ENCODE measurements around the gene OR2J1.
"Not testable (repeated sequence)": the region's sequence is repeated elsewhere in the genome, so short reads cannot be mapped to it uniquely, and the experiment has no call there.

OR2J1 gene

GRCh38 chr6:29099190-29099589 lies at the start of gene OR2J1:
TSS of gene OR2J1 (plus strand) at chr6:29099490. CDS start at chr6:29100943, 1,453 bp downstream.
- no peak for DNase-seq (ENCODE audit: low spot score)

DNA sequence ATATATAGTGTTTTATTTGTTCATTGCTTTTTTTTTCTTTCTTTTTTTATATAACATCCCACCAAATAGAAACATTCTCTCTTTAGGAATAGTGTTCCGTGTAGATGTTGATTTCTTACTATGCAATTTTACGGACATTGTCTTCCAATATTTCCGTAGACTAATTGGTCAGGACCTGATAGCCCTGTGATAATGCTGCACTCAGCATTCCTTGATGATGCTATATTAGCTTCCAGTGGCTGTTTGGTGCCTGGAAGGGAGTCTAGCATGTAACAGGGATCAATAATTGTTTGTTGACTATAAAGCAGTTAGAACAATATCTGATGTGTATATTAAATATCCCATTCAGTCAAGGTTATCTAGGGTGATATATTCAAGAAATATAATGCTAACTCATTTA lies 47.6 kb upstream of the OR2J1 start:
- no peak for DNase-seq (ENCODE audit: low spot score)

DNA sequence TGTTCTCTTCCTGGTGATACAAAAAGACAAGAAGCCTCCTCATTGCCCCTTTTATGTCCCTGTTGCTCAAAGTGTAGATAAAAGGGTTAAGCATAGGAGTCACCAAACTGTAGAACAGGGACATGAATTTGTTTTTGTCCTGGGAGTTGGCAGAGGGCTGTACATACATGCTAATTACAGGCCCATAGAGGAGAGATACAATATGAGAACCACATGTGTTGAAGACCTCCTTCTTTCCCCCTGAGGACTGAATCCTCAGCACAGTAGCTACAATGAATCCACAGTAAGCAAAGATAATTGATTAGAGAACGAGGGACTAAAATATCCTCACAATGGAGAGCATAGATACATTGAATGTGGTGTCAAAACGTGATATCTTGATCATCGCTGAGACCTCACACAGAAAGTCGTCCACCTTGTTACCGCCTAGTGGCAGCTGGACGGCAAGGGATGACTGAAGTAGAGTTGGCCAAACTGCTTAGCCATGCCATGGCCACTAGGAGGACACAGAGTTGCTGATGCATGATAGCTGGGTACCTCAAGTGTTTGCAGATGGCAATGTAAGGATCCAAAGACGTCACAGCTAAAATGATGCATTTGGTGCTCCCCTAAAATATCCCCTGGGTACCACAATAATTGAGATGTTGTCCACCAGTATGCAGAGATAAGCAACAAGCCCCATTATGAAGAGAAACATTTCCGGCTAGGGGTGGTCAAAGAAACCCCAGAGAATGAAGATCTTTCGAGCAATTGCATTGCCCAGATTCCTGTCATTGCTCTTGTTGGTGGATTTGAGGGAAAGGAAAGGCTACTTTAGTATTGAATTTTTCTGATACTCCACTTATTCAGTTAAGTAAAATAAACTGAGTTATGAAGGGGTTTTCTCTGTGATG lies 27.2 kb upstream of the OR2J1 start:
- DNase-seq (ENCODE audit: low spot score): no peak

- DNase-seq (ENCODE audit: low spot score): no peak
These were observed 20.1 kb upstream of the OR2J1 start for GRCh38 chr6:29079203-29079602.

DNA sequence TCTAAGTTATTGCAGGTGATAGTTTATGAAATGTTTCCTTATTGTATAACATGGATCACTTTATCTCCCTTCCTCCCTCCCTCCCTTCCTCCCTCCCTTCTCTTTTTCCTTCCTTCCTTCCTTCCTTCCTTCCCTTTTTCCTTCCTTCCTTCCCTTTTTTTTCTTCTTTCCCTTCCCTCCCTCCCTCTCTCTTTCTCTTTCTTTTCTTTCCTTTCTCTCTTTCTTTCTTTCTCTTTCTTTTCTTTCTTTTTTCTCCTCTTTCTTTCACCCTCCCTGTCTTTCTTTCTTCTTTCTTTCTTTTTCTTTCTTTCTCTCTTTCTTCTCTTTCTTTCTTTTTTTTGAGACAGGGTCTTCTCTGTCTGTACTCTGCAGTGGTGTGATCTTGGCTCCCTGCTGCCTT lies 18.0 kb upstream of the OR2J1 start:
- no peak for DNase-seq (ENCODE audit: low spot score)

GRCh38 chr6:29082457-29082856 lies 16.8 kb upstream of the OR2J1 start:
- DNase-seq (ENCODE audit: low spot score): no peak

- no peak for DNase-seq (ENCODE audit: low spot score)
These were observed 12.1 kb upstream of the OR2J1 start, which contains the start of gene OR2B3 for GRCh38 chr6:29087213-29087612. TSS of gene OR2B3 (minus strand) at chr6:29087313. CDS start at chr6:29087248, 65 bp downstream.

DNA sequence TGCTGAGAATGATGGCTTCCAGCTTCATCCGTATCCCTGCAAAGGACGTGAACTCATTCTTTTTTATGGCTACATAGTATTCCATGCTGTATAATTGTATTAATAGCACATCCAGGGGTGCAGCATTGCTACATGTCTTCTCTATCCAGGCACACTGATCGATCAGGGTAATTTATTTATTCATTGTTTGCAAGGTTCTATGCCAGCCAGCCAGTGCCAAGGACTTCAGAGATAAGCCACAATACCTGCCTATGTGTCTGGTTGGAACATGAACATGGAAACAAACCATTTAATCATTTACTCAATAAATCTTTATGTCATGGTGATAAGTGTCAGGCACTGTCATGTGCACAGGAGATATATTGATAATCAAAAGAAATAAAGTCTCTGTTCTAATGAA lies 6.3 kb upstream of the OR2J1 start:
- DNase-seq (ENCODE audit: low spot score): no peak

DNA sequence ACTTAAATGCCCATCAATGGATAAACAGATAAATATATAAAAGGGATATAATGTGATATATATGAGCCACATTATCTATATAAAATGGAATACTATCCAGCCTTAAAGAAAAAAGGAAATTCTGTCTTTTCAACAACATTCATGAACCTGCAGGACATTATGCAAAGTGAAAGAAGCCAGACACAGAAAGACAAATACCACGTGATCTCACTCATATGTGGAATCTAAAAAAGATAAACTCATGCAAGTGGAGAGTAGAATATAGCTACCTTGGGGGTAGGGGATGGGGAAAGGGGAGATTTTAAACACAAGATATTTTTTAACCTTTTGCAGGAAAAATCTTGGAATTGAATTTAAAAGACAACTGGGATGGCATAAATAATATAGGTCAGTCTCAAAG lies 1.5 kb upstream of the OR2J1 start:
- no peak for DNase-seq (ENCODE audit: low spot score)

- no peak for DNase-seq (ENCODE audit: low spot score)
These were observed 8.5 kb downstream of the OR2J1 start, which contains the start of gene OR2J3 for GRCh38 chr6:29107758-29108157. TSS of gene OR2J3 (plus strand) at chr6:29108058. CDS start at chr6:29111891, 3,833 bp downstream.

- no peak for DNase-seq (ENCODE audit: low spot score)
These were observed 12.8 kb downstream of the OR2J1 start for GRCh38 chr6:29112135-29112534.

DNA sequence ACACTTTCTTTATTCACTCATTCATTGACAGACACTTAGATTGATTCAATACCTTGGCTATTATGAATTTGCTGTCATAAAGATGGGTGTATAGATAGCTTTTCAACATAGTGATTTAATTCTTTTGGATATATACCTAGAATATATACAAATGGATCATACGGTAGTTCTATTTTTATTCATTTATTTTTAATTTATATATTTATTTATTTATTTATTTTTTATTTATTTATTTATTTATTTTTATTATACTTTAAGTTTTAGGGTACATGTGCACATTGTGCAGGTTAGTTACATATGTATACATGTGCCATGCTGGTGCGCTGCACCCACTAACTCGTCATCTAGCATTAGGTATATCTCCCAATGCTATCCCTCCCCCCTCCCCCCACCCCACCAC lies 15.7 kb downstream of the OR2J1 start:
- not testable (repeated sequence) for DNase-seq (ENCODE audit: low spot score)

DNA sequence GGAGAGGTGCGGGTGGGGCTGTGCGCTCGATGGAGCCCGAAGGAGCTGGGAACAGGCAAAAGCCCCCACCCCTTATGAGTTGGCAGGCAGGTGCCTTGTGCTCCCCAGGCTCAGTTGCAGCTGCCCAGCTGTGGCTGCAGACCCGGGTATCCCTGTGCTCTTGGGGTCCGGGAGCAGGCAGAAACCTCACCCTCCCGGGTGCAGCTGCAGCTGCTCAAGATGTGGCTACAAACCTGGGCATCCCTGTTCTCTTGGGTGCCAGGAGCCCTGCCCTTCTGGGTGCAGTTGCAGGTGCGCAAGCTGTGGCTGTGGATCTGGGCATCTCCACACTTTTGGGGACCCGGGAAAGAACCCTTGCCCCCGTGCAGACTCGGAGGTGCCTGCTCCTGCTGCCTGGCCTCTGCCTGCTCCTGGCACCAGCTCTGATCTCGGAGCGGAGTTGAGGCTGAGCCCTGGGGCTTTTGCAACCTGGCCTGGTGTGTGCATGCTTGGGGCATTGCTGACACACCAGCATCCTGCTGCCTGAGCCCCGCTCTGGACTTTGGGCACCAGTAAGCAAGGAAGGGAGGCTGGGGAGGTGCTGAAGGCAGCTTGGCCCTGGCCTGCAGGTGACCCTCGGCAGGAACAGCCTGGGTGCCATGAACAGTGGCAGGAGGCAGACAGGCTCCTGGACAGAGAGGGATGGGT lies 30.2 kb downstream of the OR2J1 start:
- no peak for DNase-seq (ENCODE audit: low spot score)

- DNase-seq (ENCODE audit: low spot score): no peak
These were observed 31.4 kb downstream of the OR2J1 start for GRCh38 chr6:29130644-29131043.

GRCh38 chr6:29131691-29132090 lies 32.4 kb downstream of the OR2J1 start:
- no peak for DNase-seq (ENCODE audit: low spot score)

- no peak for DNase-seq (ENCODE audit: low spot score)
These were observed 38.4 kb downstream of the OR2J1 start for GRCh38 chr6:29137724-29138123.

DNA sequence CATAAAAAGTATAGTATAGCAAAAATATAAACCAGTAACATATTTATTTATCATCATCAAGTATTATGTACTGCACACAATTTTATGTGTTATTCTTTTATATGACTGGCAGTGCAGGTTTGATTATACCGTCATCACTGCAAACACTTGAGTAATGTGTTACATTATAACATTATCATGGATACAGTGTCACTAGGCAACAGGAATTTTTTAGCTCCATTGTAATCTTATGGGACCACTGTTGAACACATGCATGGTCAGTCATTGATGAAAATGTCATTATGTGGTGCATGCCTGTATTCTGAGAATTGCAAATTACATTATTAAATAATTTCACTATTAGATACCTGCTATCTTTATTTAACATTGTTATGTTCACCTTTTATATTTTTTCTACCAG lies 42.3 kb downstream of the OR2J1 start:
- DNase-seq (ENCODE audit: low spot score): no peak

DNA sequence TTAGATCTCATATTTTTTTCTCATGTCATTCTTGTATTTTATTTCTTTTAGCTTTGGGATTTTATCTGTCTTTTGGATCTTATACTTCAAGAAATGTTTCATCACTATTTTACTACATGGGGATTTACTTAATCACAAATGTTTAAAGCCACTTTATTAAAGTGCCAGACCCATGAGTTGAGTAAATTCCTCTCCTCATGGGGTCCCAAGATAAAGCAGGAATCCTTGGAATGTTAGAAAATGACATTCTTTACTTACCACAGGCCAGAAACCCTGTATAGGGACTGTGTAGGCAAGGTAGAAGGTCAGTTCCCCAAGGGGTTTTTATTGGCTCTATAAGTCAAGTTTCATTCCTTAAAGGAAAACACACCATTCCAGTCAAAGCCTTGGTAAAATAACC lies 43.0 kb downstream of the OR2J1 start:
- no peak for DNase-seq (ENCODE audit: low spot score)

DNA sequence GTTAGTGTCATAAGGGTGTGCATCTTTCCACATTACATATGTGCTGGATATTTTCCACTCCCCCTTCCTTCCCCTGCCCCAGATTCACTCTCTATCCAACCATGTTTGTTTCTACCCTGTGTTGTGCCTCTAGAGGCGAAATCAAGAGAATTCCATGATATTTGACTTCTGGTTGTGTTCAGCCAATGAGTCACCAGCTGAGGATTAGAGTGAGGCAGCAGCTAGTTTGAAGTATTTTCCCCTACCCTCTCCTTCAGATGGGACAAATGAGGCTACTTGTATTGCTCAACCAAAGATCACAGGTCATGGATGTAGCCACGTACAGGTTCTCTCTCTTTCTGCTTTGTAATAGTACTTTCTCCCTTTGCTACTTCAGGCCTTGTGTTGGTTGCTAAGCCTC lies 46.9 kb downstream of the OR2J1 start:
- no peak for DNase-seq (ENCODE audit: low spot score)

DNA sequence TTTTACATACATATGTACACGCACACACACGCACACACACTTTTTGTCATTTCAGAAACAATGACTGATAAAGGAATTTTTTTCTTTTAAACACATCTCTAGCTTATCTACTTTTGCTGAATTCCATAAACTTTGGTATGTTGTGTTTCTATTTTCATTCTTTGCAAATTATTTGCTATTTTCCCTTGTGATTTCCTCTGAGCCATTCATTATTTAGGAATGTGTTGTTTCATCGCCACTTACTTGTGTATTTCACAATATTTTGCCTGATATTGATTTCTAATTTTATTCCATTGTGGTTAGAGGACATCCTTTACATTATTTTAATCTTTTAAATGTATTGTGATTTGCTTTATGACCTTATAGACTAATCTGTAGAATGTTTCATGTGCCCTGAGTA lies 47.8 kb downstream of the OR2J1 start:
- DNase-seq (ENCODE audit: low spot score): no peak

- not testable (repeated sequence) for DNase-seq (ENCODE audit: low spot score)
These were observed 50.2 kb downstream of the OR2J1 start for GRCh38 chr6:29149444-29149843.

All from AG08395 (cell line).